HUDEP-2 (cell line): ENCODE results near the gene DNTT.

ENCODE experiments used
- DNase-seq, 76 experiments: peaks; one replicate each; lab custom pipeline; 2025; ENCODE audit not compliant: unreplicated experiment in 76 of 76; lab: John Stamatoyannopoulos, UW

DNTT gene

DNA sequence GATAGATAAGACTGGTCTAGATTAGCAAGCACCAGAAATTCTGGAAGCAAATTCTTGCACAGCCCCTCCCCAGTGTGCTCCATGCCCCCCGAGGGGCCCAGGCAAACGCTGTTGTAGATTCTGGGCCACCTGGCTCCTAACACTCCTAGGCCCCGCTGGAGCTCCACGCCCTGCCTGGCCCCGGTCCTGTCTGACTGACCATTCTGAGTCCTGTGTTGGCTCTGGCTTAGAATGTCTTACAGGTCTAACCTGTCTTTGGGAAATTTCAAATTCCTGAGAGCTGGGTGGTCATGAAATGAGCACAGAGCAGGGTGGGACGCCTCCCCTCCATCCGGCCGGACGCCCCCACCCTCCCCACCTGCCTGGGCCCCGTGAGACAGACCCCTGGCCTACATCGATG is 67.1 kb downstream of the DNTT start:
- DNase-seq: no peak

DNA sequence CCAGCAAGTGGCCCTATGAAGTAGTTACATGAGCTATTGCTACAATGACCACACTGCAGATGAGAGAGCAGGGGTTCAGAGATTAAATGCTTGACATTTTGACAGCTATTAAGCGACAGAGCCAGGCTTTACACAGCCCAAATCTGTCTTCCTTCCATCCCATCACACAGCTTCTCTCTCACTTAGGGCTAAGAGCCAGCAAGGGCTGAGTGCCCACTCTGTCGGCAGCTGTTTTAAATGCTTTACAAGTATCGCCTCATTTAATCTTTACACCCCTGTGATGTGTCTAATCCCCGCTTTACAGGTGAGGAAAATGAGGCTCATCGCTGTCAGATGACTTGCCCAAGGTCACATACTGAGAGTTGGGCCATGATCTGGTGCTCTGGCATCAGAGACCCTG is 69.8 kb downstream of the DNTT start:
- DNase-seq: no peak

DNA sequence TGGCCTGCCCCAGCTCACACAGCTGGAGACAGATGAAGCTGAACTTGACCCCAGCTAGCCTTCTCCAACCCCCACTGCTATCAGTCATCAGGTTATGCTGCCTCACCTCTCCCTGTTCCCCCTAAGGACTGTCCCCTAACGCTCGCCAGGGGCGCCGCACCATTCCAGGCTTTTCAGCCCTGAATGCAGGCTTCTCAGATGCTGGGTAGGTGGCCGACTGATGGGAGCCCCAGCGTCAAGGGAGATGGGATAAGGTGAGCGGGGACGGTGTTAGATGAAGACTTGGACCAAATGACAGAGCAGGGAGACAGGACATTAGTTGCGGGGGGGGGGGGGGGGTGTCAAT is 70.4 kb downstream of the DNTT start:
- no peak for DNase-seq

DNA sequence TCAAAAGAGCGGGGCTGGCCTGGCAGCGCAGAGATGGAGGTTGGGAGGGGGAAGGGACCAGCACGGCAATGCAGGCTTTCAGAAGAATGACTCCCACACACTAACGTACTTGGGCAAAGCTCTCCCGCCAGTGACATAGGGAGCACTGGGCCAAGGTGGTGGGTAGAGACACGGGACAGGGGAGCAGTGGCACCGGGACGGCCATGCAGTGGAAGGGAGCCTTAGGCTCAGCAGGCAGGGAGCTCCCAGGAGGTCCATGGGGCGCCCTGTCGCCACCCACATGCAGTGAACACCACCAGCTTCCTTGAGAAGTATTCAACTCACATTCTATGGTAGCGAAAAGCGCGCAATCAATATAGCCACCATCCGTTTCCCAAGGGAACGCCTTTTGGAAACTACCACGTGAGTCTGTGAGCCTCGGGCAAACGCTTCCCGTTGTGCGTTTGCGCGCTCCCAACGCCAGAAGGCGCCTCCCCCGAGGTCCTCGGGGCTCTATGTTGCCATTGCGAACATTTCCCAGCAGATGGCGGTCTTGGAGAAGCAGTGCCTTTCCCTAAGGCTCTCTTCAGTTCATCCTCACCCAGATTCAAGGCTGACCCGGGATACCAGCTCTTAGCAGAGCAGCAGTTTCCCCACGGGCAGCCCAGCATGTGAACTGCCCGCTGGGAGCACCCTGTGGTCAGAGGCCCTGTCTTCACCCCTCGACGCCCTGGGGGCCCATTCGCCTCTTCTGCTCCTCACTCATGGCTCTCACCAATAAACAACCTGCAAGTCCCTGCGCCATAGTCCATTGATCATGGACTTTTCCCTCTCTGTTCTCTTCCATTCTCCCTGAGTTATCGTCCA is 71.0 kb downstream of the DNTT start:
- peak in 72 of 76 experiments; percentile 16 to 85 (median 66) for DNase-seq

DNA sequence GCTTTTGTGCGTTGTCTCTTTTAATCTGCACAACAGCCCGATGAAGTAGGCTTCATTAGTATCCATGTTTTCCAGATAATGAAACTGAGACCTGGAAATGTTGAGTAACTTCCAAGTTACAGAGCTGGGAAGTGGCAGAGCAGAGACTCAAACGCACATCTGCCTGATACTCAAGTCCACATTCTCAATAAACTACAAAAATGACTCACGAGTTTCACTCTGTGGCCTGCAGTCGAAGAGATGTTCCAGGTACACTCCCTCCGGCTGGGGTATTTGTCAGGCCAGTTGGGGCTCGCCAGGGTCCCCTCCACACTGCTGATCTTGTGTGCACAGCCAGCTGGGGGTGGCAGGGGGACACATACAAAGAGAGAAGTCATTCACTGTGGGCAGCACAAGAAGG is 72.2 kb downstream of the DNTT start:
- peak in 1 of 76 experiments; percentile 13 for DNase-seq

GRCh38 chr10:96377816-96378294 is 73.6 kb downstream of the DNTT start:
- no peak for DNase-seq

GRCh38 chr10:96378741-96379140 is 74.5 kb downstream of the DNTT start:
- DNase-seq: no peak

DNA sequence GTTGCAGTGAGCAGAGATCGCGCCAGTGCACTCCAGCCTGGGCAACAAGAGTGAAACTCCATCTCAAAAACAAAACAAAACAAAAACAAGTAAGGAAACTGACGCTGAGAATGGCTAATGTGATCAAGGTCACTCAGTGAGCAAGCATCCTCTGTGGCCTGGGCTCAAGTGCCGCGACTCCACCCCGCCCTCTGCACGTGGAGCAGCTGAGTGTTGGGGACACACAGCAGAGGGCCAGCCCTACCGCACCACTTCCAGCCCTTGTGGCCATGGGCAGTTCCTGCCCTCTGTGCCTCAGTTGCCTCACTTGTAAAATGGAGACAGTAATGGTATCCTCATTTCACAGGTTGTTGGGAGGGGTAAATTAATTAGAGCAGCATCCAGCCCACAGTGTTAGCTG is 75.5 kb downstream of the DNTT start:
- no peak for DNase-seq

- no peak for DNase-seq
Measured at GRCh38 chr10:96380821-96381220, 76.6 kb downstream of the DNTT start.

DNA sequence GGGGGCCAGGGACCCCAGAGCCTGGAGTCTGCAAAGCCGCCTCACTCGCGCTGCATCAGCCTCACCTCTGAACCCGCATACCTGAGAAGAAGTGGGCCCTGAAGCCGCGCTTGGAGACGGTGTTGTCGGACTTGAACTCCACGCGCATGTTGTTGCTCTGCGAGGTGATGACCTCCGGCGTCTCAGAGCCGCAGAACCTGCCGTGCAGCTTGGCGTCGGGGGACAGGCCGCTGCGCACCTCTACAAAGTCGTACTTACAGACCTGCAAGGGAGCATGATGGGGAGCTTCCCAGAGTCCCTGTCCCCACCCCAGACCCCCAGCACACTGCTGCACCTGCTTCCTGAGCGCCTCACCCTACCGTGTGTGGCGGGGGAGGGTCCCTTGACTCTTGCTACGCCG is 80.3 kb downstream of the DNTT start:
- no peak for DNase-seq

GRCh38 chr10:96387161-96387560 is 82.9 kb downstream of the DNTT start:
- no peak for DNase-seq

DNA sequence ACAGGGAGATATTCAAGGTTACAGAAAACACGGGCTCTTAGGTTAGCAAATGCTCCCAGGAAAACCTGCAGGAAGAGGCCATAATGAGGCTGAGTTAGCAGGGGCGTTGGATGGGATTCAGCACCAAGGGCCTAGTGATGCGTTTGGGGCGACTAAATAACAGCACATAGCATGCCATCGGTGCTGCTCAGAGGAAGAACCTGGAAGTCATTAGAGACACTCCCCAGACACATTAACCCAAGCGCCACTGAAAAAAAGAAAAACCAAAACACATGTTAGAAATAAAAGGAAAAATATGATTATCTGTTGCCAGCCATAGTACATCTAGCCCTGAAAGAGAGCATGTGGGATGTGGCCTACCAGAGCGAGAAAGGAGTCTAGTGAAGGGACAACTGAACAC is 83.4 kb downstream of the DNTT start:
- DNase-seq: no peak
